Adipose tissue (tissue), 3 donors: Measurements from ENCODE around the gene APOLD1. TPM values are rescaled to one million over a fixed set of nuclear protein-coding genes. Genes with fewer than 3 reads are reported as not detected.
"Not testable (repeated sequence)": the region's sequence is repeated elsewhere in the genome, so short reads cannot be mapped to it uniquely, and the experiment has no call there.

Experiments
- H3K27ac ChIP-seq: one replicate; pipeline ENCODE4 v1.5.1; 2013; ENCODE audit warnings: low read depth, low read length
- WGBS, 3 donors: extraction: QIAGEN DNeasy Blood & Tissue Kit; methylation state at CpG; one replicate each; pipeline ENCODE4 v1.1.7; 2013; 5-methylcytosine and 5-hydroxymethylcytosine counted together
- polyA plus RNA-seq, 3 donors: library from polyadenylated mRNA; stranded (reverse); fragments of 200-250 nt; gene quantifications; one replicate each; pipeline ENCODE4 v1.2.3, GENCODE V29; 2013
- donor health status: healthy with polysubstance abuse.
- donor health status: Bipolar disorder and iron deficiency.
- donor health status: healthy.

Gene APOLD1, protein sequence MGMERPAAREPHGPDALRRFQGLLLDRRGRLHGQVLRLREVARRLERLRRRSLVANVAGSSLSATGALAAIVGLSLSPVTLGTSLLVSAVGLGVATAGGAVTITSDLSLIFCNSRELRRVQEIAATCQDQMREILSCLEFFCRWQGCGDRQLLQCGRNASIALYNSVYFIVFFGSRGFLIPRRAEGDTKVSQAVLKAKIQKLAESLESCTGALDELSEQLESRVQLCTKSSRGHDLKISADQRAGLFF
- polyA plus RNA-seq, result 10 to 100 TPM; 13.8 to 71.1 (median 44.6) TPM

DNA sequence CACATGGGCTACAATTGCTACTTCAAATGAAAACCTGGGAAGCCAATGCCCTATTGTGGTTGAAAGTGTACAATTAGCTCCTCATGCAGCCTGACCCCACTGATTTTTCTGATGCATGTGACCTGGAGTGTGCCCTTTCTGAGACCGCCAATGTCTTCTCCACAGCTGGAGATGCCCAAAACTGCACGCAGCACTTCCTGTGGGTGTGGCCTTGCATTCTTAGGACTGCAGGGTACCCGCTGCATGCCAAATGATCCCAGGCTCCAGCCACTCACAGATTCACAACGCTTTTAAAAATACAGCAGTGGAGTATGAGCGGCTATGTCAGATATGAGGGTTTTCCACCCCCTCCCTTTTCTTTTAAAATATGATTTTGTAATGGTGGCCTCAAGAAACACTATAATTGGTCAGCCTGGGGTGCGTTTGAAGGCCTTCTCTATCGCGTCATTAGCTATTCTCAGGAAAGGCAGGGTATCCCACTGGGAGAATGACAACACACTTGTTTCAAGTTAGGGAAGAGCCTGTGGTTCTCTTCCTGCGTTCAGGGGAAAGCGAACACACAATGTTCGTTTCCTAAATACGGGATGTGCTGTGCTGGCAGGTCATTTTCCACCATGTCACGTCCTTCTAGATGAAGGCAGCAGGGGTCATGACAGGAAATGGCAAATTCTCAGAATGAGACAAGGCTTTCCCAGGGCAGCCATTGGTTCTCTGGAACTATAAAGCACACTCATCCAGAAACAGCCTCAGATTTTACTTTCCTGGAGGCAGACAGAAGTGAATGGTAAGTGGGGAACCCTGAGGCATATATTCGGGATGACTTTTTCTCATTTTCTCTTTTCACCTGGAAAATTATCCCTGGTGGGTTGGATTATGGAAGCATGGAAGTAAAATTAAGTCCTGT lies at the start of gene APOLD1:
Gene APOLD1 (plus strand): TSS at position 749 of the 904 bp plus-strand sequence. CDS start 33 bp downstream, at position 782.
- H3K27ac ChIP-seq, result peak within 1 kb of the TSS; percentile 11
- WGBS, 3 donors, result 55 to 79% (median 65%) methylated on average over 14 of the region's 14 CpGs

DNA sequence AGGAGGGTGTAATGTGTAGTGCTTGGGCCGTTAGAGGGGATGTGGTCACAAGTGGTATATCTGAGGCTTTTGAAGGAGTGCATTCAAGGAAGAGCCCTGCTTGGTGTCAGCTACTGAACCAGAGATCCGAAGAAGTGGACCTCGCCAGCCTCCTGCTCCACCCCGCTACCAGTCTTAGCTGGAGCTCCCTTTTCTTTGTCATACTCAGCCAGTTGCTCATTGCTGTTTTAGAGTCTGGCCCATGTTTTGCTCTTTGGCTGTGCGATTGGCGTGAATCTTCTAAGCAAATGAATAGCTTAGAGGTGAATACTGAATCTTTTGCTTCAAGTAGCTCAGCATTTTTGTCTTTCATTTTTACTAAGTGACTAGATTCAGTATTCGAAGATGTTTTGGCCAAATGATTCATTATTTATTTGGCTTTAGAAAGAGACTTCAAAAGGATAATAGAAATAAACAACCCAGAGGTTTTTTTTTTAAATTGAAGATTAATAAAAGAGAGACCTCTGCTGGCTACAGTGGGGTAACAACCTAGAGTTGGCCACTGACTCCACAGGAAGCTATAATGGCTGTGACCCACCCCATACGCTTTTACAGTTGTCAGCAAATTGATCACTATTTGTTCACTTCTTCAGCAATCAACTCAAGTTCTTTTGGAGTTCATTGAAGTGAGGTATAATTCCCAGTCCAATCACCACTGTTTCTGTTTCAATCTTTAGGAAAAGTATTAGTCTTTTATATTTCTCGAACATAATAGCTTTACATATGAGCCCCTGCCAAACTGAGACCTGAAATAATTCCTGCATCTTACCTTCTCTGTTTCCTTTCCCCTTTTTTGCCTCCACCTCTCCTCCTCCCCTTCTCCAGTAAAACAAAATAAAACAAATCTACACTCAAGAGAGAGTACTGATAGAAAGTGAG lies 48.4 kb upstream of the APOLD1 start:
- WGBS, 3 donors, result 37 to 59% (median 50%) methylated on average over 9 of the region's 9 CpGs
- H3K27ac ChIP-seq, result no peak overlapping the region

DNA sequence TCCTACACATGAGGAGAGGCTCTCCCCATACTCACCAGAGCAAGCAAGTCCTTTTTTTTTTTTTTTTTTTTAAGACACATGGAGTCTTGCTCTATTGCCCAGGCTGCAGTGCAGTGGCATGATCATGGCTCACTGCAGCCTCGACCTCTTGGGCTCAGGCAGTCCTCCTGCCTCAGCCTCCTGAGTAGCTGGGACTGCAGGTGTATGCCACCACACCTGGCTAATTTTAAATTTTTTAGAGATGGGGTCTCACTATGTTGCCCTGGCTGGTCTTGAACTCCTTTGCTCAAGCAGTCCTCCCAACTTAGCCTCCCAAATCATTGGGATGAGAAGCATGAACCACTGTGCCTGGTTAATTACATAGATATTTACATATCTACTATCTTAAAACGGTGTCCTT lies 47.3 kb upstream of the APOLD1 start:
- 86 to 95% (median 90%) methylated on average over 2 of the region's 2 CpGs for WGBS, 3 donors
- H3K27ac ChIP-seq, result not testable (repeated sequence)

DNA sequence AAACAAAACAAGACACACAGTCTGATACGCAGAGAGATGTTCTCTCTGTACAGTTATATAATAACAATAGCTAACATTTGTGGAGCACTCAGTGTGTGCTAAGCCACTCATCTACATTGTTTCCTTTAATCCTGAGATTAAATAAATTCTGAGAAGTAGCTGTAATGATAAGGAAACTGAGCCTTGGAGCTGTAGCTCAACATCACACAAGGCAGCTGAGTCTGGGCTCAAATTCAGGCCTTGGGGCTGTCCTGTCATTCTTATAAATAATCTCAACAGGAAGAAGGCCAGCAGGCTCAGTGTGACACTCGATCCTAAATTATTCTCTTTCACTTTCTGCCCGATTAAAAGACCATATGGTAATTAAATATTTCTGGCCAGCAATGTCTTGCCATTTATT lies 43.8 kb upstream of the APOLD1 start:
- whole genome bisulfite sequencing, 3 donors, result 24 to 37% (median 25%) methylated on average over 3 of the region's 3 CpGs
- H3K27ac ChIP-seq, result no peak overlapping the region

DNA sequence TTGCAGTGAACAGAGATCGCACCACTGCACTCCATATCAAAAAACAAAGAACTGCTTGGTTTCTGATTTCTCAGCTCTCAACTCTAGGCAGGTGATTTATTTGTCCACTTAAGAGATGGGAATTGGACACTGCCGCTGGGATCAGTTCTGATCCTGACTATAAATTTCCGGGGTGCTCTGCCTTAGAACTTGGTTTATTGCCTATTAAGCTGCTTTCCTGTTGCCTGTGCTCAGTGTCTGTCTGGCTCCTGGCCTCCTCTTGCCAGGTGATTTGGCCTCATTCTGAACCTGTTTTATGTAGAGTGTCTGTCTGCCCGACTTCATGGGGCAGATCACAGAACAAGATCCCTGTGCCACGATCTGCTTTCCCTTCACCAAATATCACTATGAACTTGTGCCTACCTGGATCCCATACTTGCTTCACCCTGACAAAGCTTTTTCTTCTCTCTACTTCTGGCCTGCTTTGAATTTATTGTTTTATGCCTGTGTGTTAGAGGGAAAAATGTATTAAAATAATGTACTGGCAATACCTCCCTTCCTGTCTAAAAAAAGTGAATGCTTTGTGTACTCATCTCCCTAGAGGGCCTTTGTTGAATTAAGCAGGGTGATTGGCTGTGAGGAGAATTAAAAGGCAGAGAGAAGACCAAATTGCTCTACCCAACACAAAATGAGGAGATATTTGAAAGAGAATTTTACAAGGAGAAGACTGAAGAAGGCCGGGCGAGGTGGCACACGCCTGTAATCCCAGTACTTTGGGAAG lies 40.7 kb upstream of the APOLD1 start:
- 83 to 91% (median 83%) methylated on average over 8 of the region's 8 CpGs for WGBS, 3 donors
- no peak overlapping the region for H3K27ac ChIP-seq

DNA sequence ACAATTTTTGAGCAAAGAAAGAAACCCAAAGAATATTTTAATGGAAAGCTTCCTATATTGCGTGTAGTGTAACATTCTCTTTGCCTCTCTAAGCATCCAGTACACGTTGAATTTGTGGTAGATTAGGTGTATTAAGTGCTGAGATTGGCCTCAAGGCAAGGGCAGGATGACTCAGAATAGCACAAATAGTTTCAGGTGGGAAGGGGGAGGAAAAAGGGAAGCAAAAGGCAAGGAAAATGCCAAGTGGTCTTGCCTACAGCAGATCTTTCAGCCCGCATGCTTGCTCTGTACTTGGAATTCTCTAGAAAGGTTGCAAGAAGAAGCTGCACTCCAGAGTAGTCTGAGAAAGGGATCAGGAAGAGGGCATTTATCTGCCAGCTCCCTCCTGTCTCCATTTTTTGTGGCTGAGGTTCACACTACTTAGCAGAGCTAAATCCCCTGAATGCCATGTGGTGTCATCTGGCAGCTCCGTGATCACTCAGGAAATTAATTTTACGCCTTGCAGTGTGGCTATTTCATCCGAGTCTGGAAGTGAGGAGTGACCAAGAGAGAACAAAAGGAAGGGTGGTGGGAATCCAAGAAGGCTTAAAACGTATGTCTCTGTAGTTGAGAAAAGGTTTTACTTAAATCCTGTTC lies 39.8 kb upstream of the APOLD1 start:
- H3K27ac ChIP-seq, result no peak overlapping the region

DNA sequence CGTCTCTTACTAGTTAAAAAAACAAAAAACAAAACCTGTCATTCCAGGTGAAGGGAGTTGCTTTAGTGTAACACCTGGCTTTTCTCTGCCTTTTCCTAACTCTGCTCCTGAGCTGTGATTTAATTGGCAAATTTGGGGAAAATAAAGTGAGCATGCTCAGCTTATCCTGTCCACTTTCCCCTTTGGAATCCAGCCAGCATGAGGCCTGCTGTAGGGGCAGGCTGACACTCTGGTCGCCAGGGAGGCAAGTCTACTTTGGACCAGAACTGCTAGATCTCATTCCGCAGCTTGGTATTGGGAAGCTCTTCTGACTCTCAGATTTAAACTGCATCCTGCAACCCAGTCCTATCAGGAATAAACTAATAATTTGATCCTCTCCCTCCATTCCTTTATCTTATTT lies 38.2 kb upstream of the APOLD1 start:
- no peak overlapping the region for H3K27ac ChIP-seq
- WGBS, 3 donors, result 72 to 81% (median 79%) methylated on average over 3 of the region's 3 CpGs

More for the DNA sequence above, 39.8 kb upstream of the APOLD1 start:
- WGBS, 3 donors, result 77 to 84% (median 83%) methylated on average over 7 of the region's 7 CpGs

DNA sequence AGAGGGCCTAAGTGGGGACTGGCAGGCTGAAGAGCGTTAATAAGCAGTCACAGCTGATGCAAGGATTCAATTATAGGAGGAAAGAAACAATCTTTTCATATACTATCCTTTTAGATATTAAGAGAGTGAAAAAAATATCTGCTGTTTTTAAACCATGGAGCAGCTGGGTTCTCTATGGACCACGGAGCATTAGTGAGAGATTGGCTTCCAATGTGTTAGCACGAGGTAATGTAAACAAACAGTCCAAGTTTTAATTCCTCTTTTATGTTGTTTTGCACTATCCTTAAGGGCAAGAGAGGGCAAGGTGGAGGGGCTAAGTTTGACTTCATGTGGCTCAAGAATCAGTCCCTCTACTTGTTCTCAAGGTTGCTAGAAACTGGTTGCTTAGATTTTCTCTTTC lies 37.4 kb upstream of the APOLD1 start:
- H3K27ac ChIP-seq, result no peak overlapping the region
- WGBS, 3 donors, result 63 to 85% (median 75%) methylated on average over 3 of the region's 3 CpGs

DNA sequence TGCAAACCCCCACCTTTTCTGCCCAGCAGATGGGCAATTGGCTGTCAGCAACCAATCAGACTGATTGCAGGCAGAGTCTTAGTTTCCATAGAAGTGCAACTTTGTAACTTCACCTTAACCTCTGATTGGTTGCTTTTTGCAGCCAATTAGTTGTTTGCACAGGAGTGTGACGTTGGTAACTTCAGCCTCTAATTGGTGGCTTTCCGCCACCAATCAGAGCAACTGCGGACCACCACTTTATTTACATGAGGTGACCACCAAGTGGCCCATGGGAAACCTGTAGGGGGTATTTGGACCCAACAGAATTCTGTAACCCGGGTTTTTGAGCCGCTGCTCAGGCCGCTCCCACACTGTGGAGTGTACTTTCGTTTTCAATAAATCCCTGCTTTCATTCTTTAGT lies 36.0 kb upstream of the APOLD1 start:
- 76 to 85% (median 84%) methylated on average over 7 of the region's 7 CpGs for WGBS, 3 donors
- H3K27ac ChIP-seq, result no peak overlapping the region

DNA sequence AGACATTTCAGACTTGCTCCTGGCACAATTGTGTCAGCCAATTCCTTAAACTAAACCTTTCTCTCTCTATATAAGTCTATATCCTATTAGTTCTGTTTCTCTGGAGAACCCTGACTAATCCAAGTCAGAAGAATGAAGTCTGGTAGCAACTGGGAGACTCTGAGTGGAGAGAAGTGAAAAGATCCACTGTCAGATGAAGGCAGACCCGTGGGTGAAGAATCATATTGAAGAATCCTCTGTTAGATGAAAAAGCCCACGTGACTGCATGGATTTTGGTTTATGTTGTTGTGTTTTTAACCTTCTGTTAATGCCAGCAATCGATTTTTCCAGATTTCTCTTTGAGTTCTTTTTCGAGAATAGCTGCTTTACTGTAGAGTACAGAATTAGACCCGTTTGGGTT lies 29.5 kb upstream of the APOLD1 start:
- WGBS, 3 donors, result 66 to 88% (median 87%) methylated on average over 5 of the region's 5 CpGs

DNA sequence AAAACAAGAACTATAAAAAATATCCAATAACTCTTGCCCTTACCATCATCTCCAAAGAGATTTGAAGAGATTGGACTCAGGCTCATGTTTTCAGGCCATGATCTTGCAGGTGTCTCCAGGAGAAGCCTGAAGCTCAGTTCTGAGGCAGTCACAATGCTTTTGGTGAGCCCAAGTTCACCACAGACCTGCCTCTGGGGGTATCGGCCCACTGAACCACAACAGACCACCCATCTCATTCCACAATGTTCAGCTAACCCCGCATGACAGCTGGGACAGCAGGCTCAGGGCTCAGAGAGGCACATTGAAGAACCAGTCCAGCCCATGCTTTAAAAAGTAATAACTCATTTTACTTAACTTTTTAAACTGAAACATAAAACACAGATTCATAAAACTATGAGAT lies 28.3 kb upstream of the APOLD1 start:
- WGBS, 3 donors, result 90 to 97% (median 90%) methylated on average over 2 of the region's 2 CpGs
- H3K27ac ChIP-seq, result no peak overlapping the region

More for the DNA sequence above, 29.5 kb upstream of the APOLD1 start:
- H3K27ac ChIP-seq, result no peak overlapping the region

DNA sequence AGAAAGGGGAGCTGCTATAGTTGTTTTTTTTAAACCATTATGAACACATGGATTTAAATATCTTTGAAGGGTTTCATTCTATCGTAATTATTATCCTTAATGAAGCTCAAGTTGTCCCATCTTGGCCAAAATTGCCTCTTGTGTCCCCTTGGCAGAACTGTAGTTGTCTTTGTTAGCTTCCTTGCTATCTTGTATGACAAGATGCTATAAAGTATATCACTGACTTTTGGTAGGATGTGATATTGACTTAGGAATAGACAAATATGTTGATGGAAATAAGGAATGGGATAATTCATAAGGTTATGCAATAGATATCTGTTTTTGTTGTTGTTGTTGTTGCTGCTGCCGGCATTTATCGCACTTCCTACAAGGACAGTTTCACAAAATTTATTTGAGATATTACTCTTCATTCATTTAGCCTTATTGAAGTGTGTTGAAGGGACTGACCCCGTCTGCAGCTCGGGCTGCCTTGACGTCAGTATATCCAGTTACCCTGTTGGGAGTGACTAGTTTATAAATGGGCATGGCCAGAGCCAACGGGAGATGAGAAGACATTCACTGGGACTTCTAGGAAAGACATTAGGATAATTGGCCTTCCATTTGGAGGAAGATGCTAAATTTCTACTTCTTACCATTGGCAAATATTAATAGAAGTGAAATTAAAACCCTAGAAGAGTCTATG lies 26.1 kb upstream of the APOLD1 start:
- WGBS, 3 donors, result 95 to 97% (median 97%) methylated on average over 7 of the region's 7 CpGs
- no peak overlapping the region for H3K27ac ChIP-seq

DNA sequence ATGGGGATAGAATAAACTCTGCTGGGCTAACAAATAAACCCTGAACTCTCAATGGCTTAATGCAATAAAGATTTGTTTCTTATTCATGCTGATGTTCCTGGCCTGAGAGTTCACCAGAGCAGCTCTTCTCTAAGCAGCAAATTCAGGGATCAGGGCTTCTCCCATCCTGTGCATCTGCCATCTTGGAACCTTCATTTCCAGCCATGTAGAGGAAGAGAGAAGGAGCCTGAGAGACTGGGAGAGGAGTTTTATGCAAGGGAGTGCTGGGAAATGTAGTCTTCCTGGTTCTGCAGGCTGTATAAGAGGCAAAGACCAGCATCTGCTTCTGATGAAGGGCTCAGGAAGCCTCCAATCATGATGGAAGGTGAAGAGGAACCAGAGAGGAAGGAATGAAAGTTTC lies 20.6 kb upstream of the APOLD1 start:
- no peak overlapping the region for H3K27ac ChIP-seq

DNA sequence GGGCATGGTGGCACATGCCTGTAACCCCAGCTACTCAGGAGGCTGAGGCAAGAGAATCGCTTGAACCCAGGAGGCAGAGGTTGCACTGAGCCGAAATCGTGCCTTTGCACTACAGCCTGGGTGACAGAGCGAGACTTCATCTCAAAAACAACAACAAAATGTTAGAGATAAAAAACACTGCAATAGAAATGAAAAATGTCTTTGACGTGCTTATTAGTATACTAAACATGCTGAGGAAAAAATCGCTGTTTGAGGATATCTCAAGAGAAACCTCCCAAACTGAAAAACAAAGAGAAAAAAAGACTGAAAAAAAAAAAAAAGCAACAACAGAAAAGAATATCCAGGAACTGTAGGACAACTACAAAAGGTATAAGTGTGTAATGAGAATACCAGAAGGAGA lies 15.2 kb upstream of the APOLD1 start:
- H3K27ac ChIP-seq, result no peak overlapping the region
- WGBS, 3 donors, result 96 to 98% (median 97%) methylated on average over 6 of the region's 6 CpGs

DNA sequence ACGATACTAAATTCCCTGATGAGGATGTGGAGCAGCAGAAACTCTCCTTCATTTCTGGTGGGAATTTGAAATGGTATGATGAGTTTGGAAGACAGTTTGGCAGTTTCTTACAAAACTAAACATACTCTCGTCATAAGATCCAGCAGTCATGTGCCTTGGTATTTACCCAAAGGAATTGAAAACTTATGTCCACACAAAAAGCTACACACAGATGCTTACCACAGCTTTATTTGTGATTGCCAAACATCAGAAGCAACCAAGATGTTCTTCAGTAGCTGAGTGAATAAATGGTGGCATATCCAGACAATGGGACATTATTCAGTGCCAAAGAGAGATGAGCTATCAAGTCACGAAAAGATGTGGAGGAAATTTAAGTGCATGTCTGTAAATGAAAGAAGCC lies 10.7 kb upstream of the APOLD1 start:
- 87 to 88% (median 88%) methylated on average over 3 of the region's 3 CpGs for WGBS, 3 donors

DNA sequence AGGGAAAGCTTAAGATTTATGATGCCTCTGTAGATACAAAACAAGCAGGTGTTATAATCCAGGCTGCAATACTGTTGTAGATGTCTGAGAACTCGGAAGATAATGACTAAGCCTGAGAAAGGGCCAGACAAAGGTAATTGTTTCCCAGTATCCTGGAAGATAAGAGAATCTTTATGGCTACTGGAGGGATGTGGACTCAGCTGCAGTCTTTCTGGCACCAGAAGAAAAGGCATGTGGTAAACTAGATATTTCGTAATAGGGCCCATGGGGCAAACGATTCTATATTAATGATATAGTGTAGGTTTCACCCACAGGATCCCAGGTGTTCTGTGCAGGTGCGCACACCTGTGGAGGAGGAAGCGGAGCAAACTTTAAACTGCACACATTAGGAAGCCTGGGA lies 9.2 kb upstream of the APOLD1 start:
- 45 to 67% (median 65%) methylated on average over 5 of the region's 5 CpGs for WGBS, 3 donors
- H3K27ac ChIP-seq, result no peak overlapping the region

More for the DNA sequence above, 10.7 kb upstream of the APOLD1 start:
- H3K27ac ChIP-seq, result no peak overlapping the region

DNA sequence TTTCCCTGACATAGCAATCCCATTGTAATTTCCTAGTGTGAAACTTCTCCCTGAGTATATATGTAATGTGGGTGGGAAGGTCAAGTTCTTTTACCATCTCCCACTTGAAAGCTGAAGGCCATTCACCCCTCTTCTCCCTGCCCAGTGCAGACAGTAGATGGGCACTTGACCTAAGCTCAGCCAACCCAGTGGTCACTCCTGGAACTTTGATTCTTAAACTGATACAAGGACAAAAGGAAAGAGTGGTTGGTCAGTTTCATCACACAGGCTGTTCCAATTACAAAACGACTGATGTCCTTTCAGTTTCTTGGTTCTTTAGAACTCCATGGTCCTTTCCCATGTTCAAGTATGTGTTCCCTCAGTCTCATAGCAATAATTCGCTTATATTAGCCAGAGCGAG lies 8.4 kb upstream of the APOLD1 start:
- no peak overlapping the region for H3K27ac ChIP-seq
- WGBS, 3 donors, result 80 to 89% (median 85%) methylated on average over 3 of the region's 3 CpGs
